HG03139 (cell line): ENCODE measurements around the gene RNF135.
"Not testable (repeated sequence)": the region's sequence is repeated elsewhere in the genome, so short reads cannot be mapped to it uniquely, and the experiment has no call there.

Experiments used
- ATAC-seq: cut with Tn5 transposase; IDR thresholded peaks from one replicate; pipeline ENCODE4 v1.9.1; 2021; ENCODE audit not compliant: unreplicated experiment

RNF135 gene

GRCh38 chr17:30997842-30998241 is 27.0 kb downstream of the RNF135 start:
- ATAC-seq, result no peak

- no peak for ATAC-seq
Measured at GRCh38 chr17:31002047-31002446, 31.2 kb downstream of the RNF135 start.

- ATAC-seq, result no peak
Measured at GRCh38 chr17:31003225-31003866, 32.5 kb downstream of the RNF135 start.

GRCh38 chr17:31004160-31004559 is 33.3 kb downstream of the RNF135 start:
- no peak for ATAC-seq

GRCh38 chr17:31007695-31008373 is 37.0 kb downstream of the RNF135 start:
- no peak for ATAC-seq

- ATAC-seq, result no peak
Measured at GRCh38 chr17:31008374-31009041, 37.7 kb downstream of the RNF135 start.

GRCh38 chr17:31009042-31009702 is 38.3 kb downstream of the RNF135 start:
- not testable (repeated sequence) for ATAC-seq

- not testable (repeated sequence) for ATAC-seq
Measured at GRCh38 chr17:31010014-31010413, 39.2 kb downstream of the RNF135 start.

- no peak for ATAC-seq
Measured at GRCh38 chr17:31013844-31014243, 43.0 kb downstream of the RNF135 start.

GRCh38 chr17:31015639-31016038 is 44.8 kb downstream of the RNF135 start:
- ATAC-seq, result no peak

- ATAC-seq, result no peak
Measured at GRCh38 chr17:31019004-31019403, 48.2 kb downstream of the RNF135 start.

- ATAC-seq, result not testable (repeated sequence)
Measured at GRCh38 chr17:31023171-31023570, 52.3 kb downstream of the RNF135 start.

GRCh38 chr17:31031841-31032240 is 61.0 kb downstream of the RNF135 start:
- no peak for ATAC-seq

GRCh38 chr17:31035611-31036010 is 64.8 kb downstream of the RNF135 start:
- ATAC-seq, result not testable (repeated sequence)

GRCh38 chr17:31040837-31041236 is 70.0 kb downstream of the RNF135 start:
- not testable (repeated sequence) for ATAC-seq

- ATAC-seq, result not testable (repeated sequence)
Measured at GRCh38 chr17:31042378-31042777, 71.5 kb downstream of the RNF135 start.

- ATAC-seq, result not testable (repeated sequence)
Measured at GRCh38 chr17:31046856-31047425, 76.1 kb downstream of the RNF135 start.

GRCh38 chr17:31048142-31048541 is 77.3 kb downstream of the RNF135 start:
- ATAC-seq, result no peak

- ATAC-seq, result no peak
Measured at GRCh38 chr17:31048780-31049179, 77.9 kb downstream of the RNF135 start.
